ENCODE results near the gene HNRNPH1. TPM values are rescaled to one million over a fixed set of nuclear protein-coding genes. Genes with fewer than 3 reads are reported as not detected.

The HNRNPH1 gene
- total and polyA plus RNA-seq, 4 donors = 185 to 1,791 (median 306) TPM

DNA sequence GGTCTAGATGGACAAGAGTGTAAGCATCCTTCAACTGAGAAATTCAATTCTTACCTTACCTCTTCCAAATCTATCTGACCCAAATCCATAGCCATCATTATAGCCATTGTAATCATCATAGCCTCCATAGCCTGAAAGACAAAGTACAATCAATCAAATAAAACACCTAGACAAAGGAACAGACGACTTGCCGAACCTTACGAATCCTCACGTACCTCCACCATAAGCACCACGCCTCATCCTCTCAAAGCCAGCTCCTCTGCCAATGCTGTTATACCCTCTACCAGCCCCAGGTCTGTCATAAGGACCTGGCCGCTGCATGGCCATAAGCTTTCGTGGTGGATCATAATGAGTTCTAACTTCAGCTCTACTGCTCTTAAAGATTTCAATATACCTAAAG lies 5.5 kb downstream of the HNRNPH1 start:
- peaks cover 31 to 90% (median 69%) of the 10 kb centered on the region in 4 donors for H3K36me3 ChIP-seq (ENCODE audit: control insufficient read depth in 4 of 4, insufficient read depth in 4 of 4, low read length in 4 of 4)
- TF ChIP-seq, protein P1, sequence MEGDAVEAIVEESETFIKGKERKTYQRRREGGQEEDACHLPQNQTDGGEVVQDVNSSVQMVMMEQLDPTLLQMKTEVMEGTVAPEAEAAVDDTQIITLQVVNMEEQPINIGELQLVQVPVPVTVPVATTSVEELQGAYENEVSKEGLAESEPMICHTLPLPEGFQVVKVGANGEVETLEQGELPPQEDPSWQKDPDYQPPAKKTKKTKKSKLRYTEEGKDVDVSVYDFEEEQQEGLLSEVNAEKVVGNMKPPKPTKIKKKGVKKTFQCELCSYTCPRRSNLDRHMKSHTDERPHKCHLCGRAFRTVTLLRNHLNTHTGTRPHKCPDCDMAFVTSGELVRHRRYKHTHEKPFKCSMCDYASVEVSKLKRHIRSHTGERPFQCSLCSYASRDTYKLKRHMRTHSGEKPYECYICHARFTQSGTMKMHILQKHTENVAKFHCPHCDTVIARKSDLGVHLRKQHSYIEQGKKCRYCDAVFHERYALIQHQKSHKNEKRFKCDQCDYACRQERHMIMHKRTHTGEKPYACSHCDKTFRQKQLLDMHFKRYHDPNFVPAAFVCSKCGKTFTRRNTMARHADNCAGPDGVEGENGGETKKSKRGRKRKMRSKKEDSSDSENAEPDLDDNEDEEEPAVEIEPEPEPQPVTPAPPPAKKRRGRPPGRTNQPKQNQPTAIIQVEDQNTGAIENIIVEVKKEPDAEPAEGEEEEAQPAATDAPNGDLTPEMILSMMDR (IDR thresholded peaks at IDR 0.05; ENCODE audit: control extremely low read depth, extremely low read depth) = no peak
- peaks cover 6 to 38% (median 10%) of the 10 kb centered on the region in 5 donors for H3K4me1 ChIP-seq (ENCODE audit: control insufficient read depth in 5 of 5, insufficient read depth in 5 of 5, low read length in 5 of 5)
- no peak overlapping the region for H3K27ac ChIP-seq (ENCODE audit: low read depth in 1 of 2, low read length in 1 of 2)
- H3K4me3 ChIP-seq = no peak overlapping the region
- WGBS, 2 donors = 67 to 78% methylated on average over 7 of the region's 7 CpGs
- H3K9me3 ChIP-seq (ENCODE audit: control insufficient read depth in 4 of 4, insufficient read depth in 3 of 4, low read length in 3 of 4) = no peaks in the 10 kb centered on the region
- DNase-seq = no peak
- no peak overlapping the region for H3K9ac ChIP-seq (ENCODE audit: insufficient read depth in 1 of 2, low read length in 2 of 2)
- no peak for ATAC-seq (ENCODE audit: insufficient read depth, low FRiP score)
- no peaks in the 10 kb centered on the region for H3K27me3 ChIP-seq (ENCODE audit: control insufficient read depth in 3 of 3, insufficient read depth in 3 of 3, low read length in 2 of 3)

DNA sequence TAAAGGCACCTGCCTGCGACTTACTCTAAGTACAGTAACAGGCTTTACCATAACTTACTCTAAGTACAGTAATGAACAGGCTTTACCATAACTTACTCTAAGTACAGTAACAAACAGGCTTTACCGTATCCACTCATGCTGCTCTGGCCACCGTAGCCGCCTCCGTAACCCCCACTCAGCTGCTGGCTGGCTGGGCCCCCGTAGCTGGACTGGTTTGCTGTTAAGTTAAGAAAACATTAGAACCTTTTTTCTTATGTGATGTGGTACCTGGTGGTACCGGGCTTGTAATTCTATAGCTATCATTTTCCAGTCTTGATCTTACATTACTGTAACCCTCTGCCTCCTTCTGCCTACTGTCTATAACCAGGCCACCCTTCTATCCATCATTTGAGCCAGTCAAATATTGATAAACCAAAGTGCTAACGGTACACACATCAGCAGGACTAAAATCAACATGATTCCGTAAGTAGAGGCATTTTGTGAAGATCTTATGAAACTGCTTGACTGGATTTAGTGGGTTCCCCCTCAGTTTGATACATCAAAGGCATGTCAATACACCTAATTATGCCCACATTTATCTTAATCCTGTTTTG lies 7.4 kb downstream of the HNRNPH1 start:
- H3K4me1 ChIP-seq (ENCODE audit: control insufficient read depth in 5 of 5, insufficient read depth in 5 of 5, low read length in 5 of 5) = peaks cover 6 to 30% (median 11%) of the 10 kb centered on the region in 5 donors
- H3K9me3 ChIP-seq (ENCODE audit: control insufficient read depth in 4 of 4, insufficient read depth in 3 of 4, low read length in 3 of 4) = no peaks in the 10 kb centered on the region
- H3K27me3 ChIP-seq (ENCODE audit: control insufficient read depth in 3 of 3, insufficient read depth in 3 of 3, low read length in 2 of 3) = no peaks in the 10 kb centered on the region
- no peak for DNase-seq
- TF ChIP-seq, protein P1 (IDR thresholded peaks at IDR 0.05; ENCODE audit: control extremely low read depth, extremely low read depth) = no peak
- no peak overlapping the region for H3K4me3 ChIP-seq
- no peak for ATAC-seq (ENCODE audit: insufficient read depth, low FRiP score)
- WGBS, 2 donors = 86 to 91% methylated on average over 9 of the region's 9 CpGs
- H3K27ac ChIP-seq (ENCODE audit: low read depth in 1 of 2, low read length in 1 of 2) = no peak overlapping the region
- H3K36me3 ChIP-seq (ENCODE audit: control insufficient read depth in 4 of 4, insufficient read depth in 4 of 4, low read length in 4 of 4) = peaks cover 37 to 93% (median 68%) of the 10 kb centered on the region in 4 donors
- H3K9ac ChIP-seq (ENCODE audit: insufficient read depth in 1 of 2, low read length in 2 of 2) = no peak overlapping the region

DNA sequence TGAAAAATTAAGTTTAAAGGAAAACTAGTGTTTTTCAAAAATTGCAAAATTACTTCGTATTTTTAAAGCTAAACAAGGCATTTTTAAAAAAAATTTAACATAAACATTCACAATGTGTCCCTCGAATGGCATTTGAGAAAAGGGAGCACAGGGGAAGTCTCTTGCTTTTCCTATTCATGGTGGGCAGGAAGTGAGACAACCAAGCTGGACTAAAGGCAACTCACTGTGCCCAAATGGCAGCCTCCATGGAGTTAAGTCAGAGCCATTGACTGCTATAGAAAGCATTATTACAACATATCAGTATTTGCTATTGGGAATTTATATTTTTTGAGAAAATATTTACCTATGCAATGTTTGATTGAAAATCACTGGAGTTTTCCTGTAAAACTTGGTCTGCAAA lies 8.3 kb downstream of the HNRNPH1 start:
- TF ChIP-seq, protein P1 (IDR thresholded peaks at IDR 0.05; ENCODE audit: control extremely low read depth, extremely low read depth) = no peak
- Histone ChIP-seq H3K36me3 (ENCODE audit: control insufficient read depth in 4 of 4, insufficient read depth in 4 of 4, low read length in 4 of 4) (peaks cover 41 to 93% (median 65%) of the 10 kb centered on the region in 4 donors), H3K4me1 (ENCODE audit: control insufficient read depth in 5 of 5, insufficient read depth in 5 of 5, low read length in 5 of 5) (peaks cover 3 to 21% (median 8%) of the 10 kb centered on the region in 5 donors), H3K27ac (ENCODE audit: low read depth in 1 of 2, low read length in 1 of 2) (no peak overlapping the region), H3K9ac (ENCODE audit: insufficient read depth in 1 of 2, low read length in 2 of 2) (no peak overlapping the region), H3K4me3 (no peak overlapping the region), H3K27me3 (ENCODE audit: control insufficient read depth in 3 of 3, insufficient read depth in 3 of 3, low read length in 2 of 3) (no peaks in the 10 kb centered on the region), H3K9me3 (ENCODE audit: control insufficient read depth in 4 of 4, insufficient read depth in 3 of 4, low read length in 3 of 4) (no peaks in the 10 kb centered on the region)
- WGBS, 2 donors = 43 to 51% methylated on average over 2 of the region's 2 CpGs
- DNase-seq = no peak
- no peak for ATAC-seq (ENCODE audit: insufficient read depth, low FRiP score)

DNA sequence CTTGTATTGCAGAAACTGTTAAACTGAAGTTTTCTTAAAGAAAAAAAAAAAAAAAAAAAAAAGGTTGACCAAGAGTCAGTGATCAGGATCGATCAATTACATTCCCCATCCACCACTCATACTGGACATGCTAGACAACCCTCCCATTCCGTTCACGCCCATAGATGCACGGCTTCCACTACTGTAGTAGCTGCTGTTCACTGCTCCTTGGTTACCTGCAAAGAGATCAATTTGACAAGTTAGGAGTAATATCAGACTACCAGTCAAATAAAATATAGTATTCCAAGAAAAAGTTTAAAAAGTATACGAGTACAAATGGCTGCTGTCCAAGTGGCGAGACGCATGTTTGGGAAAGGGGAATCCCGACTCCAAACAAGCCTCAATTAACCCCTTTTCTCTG lies 8.7 kb downstream of the HNRNPH1 start:
- DNase-seq (peak in 1 of 3 donors; percentile 28), ATAC-seq (ENCODE audit: insufficient read depth, low FRiP score) (no peak)
- TF ChIP-seq, protein P1 (IDR thresholded peaks at IDR 0.05; ENCODE audit: control extremely low read depth, extremely low read depth) = no peak
- WGBS, 2 donors = 64 to 75% methylated on average over 8 of the region's 8 CpGs
- H3K4me3 ChIP-seq = no peak overlapping the region
- no peak overlapping the region for H3K27ac ChIP-seq (ENCODE audit: low read depth in 1 of 2, low read length in 1 of 2)
- peaks cover 3 to 17% (median 6%) of the 10 kb centered on the region in 5 donors for H3K4me1 ChIP-seq (ENCODE audit: control insufficient read depth in 5 of 5, insufficient read depth in 5 of 5, low read length in 5 of 5)
- H3K9ac ChIP-seq (ENCODE audit: insufficient read depth in 1 of 2, low read length in 2 of 2) = no peak overlapping the region
- H3K36me3 ChIP-seq (ENCODE audit: control insufficient read depth in 4 of 4, insufficient read depth in 4 of 4, low read length in 4 of 4) = peaks cover 46 to 92% (median 68%) of the 10 kb centered on the region in 4 donors
- no peaks in the 10 kb centered on the region for H3K9me3 ChIP-seq (ENCODE audit: control insufficient read depth in 4 of 4, insufficient read depth in 3 of 4, low read length in 3 of 4)
- H3K27me3 ChIP-seq (ENCODE audit: control insufficient read depth in 3 of 3, insufficient read depth in 3 of 3, low read length in 2 of 3) = no peaks in the 10 kb centered on the region
